GM12878 (cell line): ENCODE measurements around the gene IER3. TPM values are rescaled to one million over a fixed set of nuclear protein-coding genes. Genes with fewer than 3 reads are reported as not detected.

Source experiments
- CHD4 ChIP-seq: fragments of 200-600 bp; sonication (generic); IDR thresholded peaks from 2 replicates; pipeline ENCODE4 v1.6.1; 2016; ENCODE audit warnings: mild to moderate bottlenecking
- ESRRA ChIP-seq: IDR thresholded peaks from 2 replicates; pipeline ENCODE4 v1.6.1; 2012; ENCODE audit warnings: mild to moderate bottlenecking, low read length, improper control_type of control experiment
- RELB ChIP-seq: fragments of 450-650 bp; IDR thresholded peaks from 2 replicates; pipeline ENCODE4 v1.6.1; 2017; ENCODE audit warnings: low read depth, mild to moderate bottlenecking, moderate library complexity
- SP1 ChIP-seq: IDR thresholded peaks from one replicate; pipeline ENCODE4 v1.6.1; 2011; ENCODE audit warnings: low read depth, low read length
- SUPT20H ChIP-seq: IDR thresholded peaks from 2 replicates; pipeline ENCODE4 v1.6.1; 2011; ENCODE audit warnings: low read depth, mild to moderate bottlenecking, low read length, moderate library complexity, borderline replicate concordance; ENCODE audit not compliant: control insufficient read depth
- TBL1XR1 ChIP-seq: IDR thresholded peaks from 2 replicates; pipeline ENCODE4 v1.6.1; 2012; ENCODE audit warnings: low read depth, low read length, improper control_type of control experiment
- ZBTB4 ChIP-seq: fragments of 450-650 bp; formaldehyde crosslinking; IDR thresholded peaks from 2 replicates; pipeline ENCODE4 v1.4.0; 2022; ENCODE audit warnings: mild to moderate bottlenecking, moderate library complexity
- ZNF274 ChIP-seq: IDR thresholded peaks from one replicate; pipeline ENCODE4 v1.8.0; 2011; ENCODE audit not compliant: insufficient read length, insufficient read depth
- polyA plus RNA-seq, 11 experiments: library from polyadenylated mRNA; depleted of rRNA in 4 of 11; unstranded in 6 of 11; stranded (reverse) in 5 of 11; fragments of >200 nt; fragmentation: Nextera tagmentation in 4 of 11; fragmentation: Illumina TruSeq in 1 of 11; extraction: Ambion mirVana in 4 of 11; extraction: Trizol in 1 of 11; gene quantifications; 1 replicate in 1 of 11; 2 replicates in 10 of 11; pipeline versions ENCODE4 v1.2.1 to v1.2.3, GENCODE V29; 2011 to 2016; ENCODE audit warnings: inconsistent platforms in 2 of 11, missing spikeins in 2 of 11, low read depth in 1 of 11
- total RNA-seq, 4 experiments: library from RNA; depleted of rRNA in 3 of 4; stranded (reverse); fragments of >200 nt in 3 of 4; fragmentation: Illumina TruSeq in 1 of 4; extraction: Trizol in 1 of 4; gene quantifications; 2 replicates each; pipeline versions ENCODE4 v1.2.1 to v1.2.3, GENCODE V29; 2013 to 2021

The IER3 gene
- total and polyA plus RNA-seq, 10 of the 15 experiments (the other 5 are each of a cell fraction or from before 2014, with no cell fraction given) = 1.9 to 100 (median 32.3) TPM

GRCh38 chr6:30759575-30760239 lies 15.4 kb upstream of the IER3 start (continued):
- TF ChIP-seq ZBTB4 (CRISPR knock-in tag) (no peak), ZNF274 (no peak), RELB (no peak), ESRRA (no peak), CHD4 (no peak), TBL1XR1 (no peak), SUPT20H (no peak), SP1 (no peak)
- TF ChIP-seq, all 136 proteins: peak for 4
